ENCODE results near the gene PET117.

- TF ChIP-seq POLR2A (IDR thresholded peaks at IDR 0.05), result no peak
- TF ChIP-seq, protein P1, sequence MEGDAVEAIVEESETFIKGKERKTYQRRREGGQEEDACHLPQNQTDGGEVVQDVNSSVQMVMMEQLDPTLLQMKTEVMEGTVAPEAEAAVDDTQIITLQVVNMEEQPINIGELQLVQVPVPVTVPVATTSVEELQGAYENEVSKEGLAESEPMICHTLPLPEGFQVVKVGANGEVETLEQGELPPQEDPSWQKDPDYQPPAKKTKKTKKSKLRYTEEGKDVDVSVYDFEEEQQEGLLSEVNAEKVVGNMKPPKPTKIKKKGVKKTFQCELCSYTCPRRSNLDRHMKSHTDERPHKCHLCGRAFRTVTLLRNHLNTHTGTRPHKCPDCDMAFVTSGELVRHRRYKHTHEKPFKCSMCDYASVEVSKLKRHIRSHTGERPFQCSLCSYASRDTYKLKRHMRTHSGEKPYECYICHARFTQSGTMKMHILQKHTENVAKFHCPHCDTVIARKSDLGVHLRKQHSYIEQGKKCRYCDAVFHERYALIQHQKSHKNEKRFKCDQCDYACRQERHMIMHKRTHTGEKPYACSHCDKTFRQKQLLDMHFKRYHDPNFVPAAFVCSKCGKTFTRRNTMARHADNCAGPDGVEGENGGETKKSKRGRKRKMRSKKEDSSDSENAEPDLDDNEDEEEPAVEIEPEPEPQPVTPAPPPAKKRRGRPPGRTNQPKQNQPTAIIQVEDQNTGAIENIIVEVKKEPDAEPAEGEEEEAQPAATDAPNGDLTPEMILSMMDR (IDR thresholded peaks at IDR 0.05 in 8 of 11, conservative IDR thresholded peaks at IDR 0.05 in 3 of 11), result no peak
Measured at GRCh38 chr20:18133962-18134361, 3.7 kb upstream of the PET117 start.

Data from spleen (tissue), 7 donors.